Nephron (organoid): ENCODE measurements around the gene ZNF433.
A peak's percentile ranks its signal among the peaks of the same experiment; 100 is the strongest.

ENCODE experiments used
- H3K27ac Mint-ChIP-seq, 3 experiments: 2 replicates each; pipeline ENCODE4 v1.8.0; 2020; ENCODE audit warnings: mixed read lengths in 3 of 3, mild to moderate bottlenecking in 2 of 3, moderate library complexity in 1 of 3
- H3K27me3 Mint-ChIP-seq: 2 replicates; pipeline ENCODE4 v1.8.0; 2021; ENCODE audit warnings: low read depth, mild to moderate bottlenecking, moderate library complexity, mixed read lengths
- H3K36me3 Mint-ChIP-seq: 2 replicates; pipeline ENCODE4 v1.8.0; 2020; ENCODE audit warnings: low read depth, mixed read lengths
- H3K4me1 Mint-ChIP-seq: 2 replicates; pipeline ENCODE4 v1.8.0; 2020; ENCODE audit warnings: mixed read lengths
- H3K4me3 Mint-ChIP-seq, 3 experiments: 2 replicates each; pipeline ENCODE4 v1.8.0; 2020; ENCODE audit warnings: mild to moderate bottlenecking in 3 of 3, mixed read lengths in 3 of 3, moderate library complexity in 2 of 3
- H3K9me3 Mint-ChIP-seq: 2 replicates; pipeline ENCODE4 v1.8.0; 2020; ENCODE audit warnings: mixed read lengths
- CTCF ChIP-seq, 3 experiments: fragments of 200-600 bp; sonication (generic); IDR thresholded peaks; one replicate each; pipeline ENCODE4 v1.5.0; 2021; ENCODE audit warnings: antibody characterized with exemption in 3 of 3; ENCODE audit not compliant: unreplicated experiment in 3 of 3

ZNF433 gene

GRCh38 chr19:12055784-12056183, 20.3 kb upstream of the ZNF433 start:
- no peak overlapping the region for H3K4me3 Mint-ChIP-seq
- peaks cover 5% of the 10 kb centered on the region for H3K36me3 Mint-ChIP-seq
- H3K27me3 Mint-ChIP-seq: peaks cover 29% of the 10 kb centered on the region
- TF ChIP-seq CTCF (IDR thresholded peaks at IDR 0.05; ENCODE audit: unreplicated experiment in 3 of 3): no peak
- H3K4me1 Mint-ChIP-seq: peaks cover 13% of the 10 kb centered on the region
- H3K27ac Mint-ChIP-seq: no peak overlapping the region
- peaks cover 3% of the 10 kb centered on the region for H3K9me3 Mint-ChIP-seq

- peak within 1 kb of the TSS; percentile 50 to 87 (median 81) for H3K27ac Mint-ChIP-seq
- peak within 1 kb of the TSS; percentile 92 to 94 (median 93) for H3K4me3 Mint-ChIP-seq
- H3K27me3 Mint-ChIP-seq: peaks cover 29% of the 10 kb centered on the region
- TF ChIP-seq CTCF (IDR thresholded peaks at IDR 0.05; ENCODE audit: unreplicated experiment in 3 of 3): peak in 1 of 3 experiments; percentile 24
- H3K36me3 Mint-ChIP-seq: peaks cover 15% of the 10 kb centered on the region
- H3K9me3 Mint-ChIP-seq: peaks cover 10% of the 10 kb centered on the region
- peaks cover 9% of the 10 kb centered on the region for H3K4me1 Mint-ChIP-seq
Measured at GRCh38 chr19:12052497-12053169, 17.2 kb upstream of the ZNF433 start, which contains the start of gene ZNF878. Gene ZNF878 (minus strand): TSS chr19:12052961. CDS start chr19:12052801, 160 bp downstream.

GRCh38 chr19:12052091-12052496, 16.6 kb upstream of the ZNF433 start:
- Mint-ChIP-seq H3K36me3 (peaks cover 18% of the 10 kb centered on the region), H3K4me1 (peaks cover 9% of the 10 kb centered on the region), H3K27ac (no peak overlapping the region), H3K4me3 (peak overlapping the region; percentile 78 to 92 (median 80)), H3K9me3 (peaks cover 13% of the 10 kb centered on the region), H3K27me3 (peaks cover 29% of the 10 kb centered on the region)
- no peak for TF ChIP-seq CTCF (IDR thresholded peaks at IDR 0.05; ENCODE audit: unreplicated experiment in 3 of 3)

- H3K4me3 Mint-ChIP-seq: no peak overlapping the region
- H3K9me3 Mint-ChIP-seq: peaks cover 46% of the 10 kb centered on the region
- H3K36me3 Mint-ChIP-seq: peaks cover 53% of the 10 kb centered on the region
- H3K27me3 Mint-ChIP-seq: peaks cover 7% of the 10 kb centered on the region
- peaks cover 9% of the 10 kb centered on the region for H3K4me1 Mint-ChIP-seq
- no peak overlapping the region for H3K27ac Mint-ChIP-seq
- no peak for TF ChIP-seq CTCF (IDR thresholded peaks at IDR 0.05; ENCODE audit: unreplicated experiment in 3 of 3)
Measured at GRCh38 chr19:12047868-12048267, 12.4 kb upstream of the ZNF433 start.

- Mint-ChIP-seq H3K9me3 (peaks cover 51% of the 10 kb centered on the region), H3K27me3 (no peaks in the 10 kb centered on the region), H3K36me3 (peaks cover 65% of the 10 kb centered on the region), H3K4me1 (no peaks in the 10 kb centered on the region), H3K4me3 (no peak overlapping the region), H3K27ac (no peak overlapping the region)
- no peak for TF ChIP-seq CTCF (IDR thresholded peaks at IDR 0.05; ENCODE audit: unreplicated experiment in 3 of 3)
Measured at GRCh38 chr19:12043752-12044422, 8.4 kb upstream of the ZNF433 start.
